Activated CD8-positive, alpha-beta memory T cell treated with anti-CD3 and anti-CD28 coated beads for 1 hour (primary cell): Measurements from ENCODE around the gene TP53I3.
"Not testable (repeated sequence)": the region's sequence is repeated elsewhere in the genome, so short reads cannot be mapped to it uniquely, and the experiment has no call there.

Experiments
- DNase-seq, 2 donors: peaks; one replicate each; pipeline ENCODE4 v3.0.0-alpha.2; 2020; ENCODE audit warnings: low read depth in 1 of 2; ENCODE audit errors: extremely low read depth in 1 of 2

Gene TP53I3

DNA sequence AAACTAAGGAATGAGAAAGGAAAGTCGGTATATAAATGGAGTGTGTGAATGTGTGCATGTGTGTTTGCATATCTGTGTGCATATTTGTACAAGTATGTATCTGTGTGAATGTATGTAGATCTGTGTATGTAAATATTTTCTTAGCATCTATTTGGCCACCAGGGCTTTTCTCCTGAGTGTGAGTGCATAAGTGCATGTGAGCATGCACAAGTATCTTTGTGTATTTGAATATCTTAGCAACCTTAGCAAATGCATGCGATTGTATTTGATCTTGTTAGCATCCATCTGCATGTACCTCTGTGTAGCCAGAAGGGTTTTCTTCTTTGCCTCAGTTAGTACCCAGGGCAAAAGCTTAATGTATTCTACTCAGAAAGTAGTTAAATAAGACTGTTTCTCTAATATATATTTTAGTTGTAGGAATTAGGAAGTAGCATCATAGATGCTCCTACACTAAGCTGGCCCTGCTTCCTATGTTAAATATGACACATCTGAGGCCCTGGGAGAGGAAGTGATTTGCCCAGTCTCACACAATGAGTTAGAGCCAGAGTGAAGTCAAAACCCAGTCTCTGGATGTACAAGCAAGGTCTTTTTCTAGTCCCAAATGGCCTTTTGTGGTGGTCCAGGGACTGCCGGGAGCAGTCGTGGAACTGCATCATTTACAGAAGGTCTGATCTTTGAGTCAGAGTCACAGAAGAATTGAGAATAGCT is 25.9 kb downstream of the TP53I3 start:
- DNase-seq, result no peak

DNA sequence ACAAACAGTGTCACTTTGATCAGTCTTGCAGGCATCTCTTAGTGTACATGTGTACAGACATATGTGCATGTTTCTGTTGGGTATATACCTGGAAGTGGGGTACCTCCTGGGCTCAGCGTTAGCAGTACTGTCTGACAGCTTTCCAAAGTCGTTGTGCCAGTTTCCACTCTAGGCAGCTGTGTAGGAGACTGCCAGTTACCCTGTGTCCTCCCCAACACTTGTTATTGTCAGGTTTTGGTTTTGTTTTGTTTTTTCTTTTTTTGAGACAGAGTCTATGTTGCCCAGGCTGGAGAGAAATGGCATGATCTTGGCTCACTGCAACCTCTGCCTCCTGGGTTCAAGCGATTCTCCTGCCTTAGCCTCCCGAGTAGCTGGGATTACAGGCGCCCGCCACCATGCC is 28.9 kb downstream of the TP53I3 start:
- no peak for DNase-seq

- DNase-seq, result no peak
Measured at GRCh38 chr2:24054366-24055010, 30.1 kb downstream of the TP53I3 start.

DNA sequence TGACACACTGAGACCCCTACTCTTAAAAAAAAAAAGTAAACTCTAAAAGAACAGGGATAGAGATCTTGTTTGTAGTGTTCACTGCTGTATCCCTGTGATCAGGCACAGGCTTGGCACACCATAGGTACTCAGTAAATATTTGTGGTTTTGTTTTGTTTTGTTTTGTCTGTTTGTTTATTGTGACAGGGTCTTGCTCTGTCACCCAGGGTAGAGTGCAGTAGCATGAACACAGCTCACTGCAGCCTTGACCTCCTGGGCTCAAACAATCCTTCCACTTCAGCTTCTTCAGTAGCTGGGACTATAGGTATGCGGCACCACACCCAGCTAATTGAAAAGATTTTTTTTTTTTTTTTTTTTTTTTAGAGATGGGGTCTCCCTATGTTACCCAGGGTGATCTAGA is 31.7 kb downstream of the TP53I3 start:
- no peak for DNase-seq

GRCh38 chr2:24051833-24052232 is 32.8 kb downstream of the TP53I3 start:
- DNase-seq, result no peak

DNA sequence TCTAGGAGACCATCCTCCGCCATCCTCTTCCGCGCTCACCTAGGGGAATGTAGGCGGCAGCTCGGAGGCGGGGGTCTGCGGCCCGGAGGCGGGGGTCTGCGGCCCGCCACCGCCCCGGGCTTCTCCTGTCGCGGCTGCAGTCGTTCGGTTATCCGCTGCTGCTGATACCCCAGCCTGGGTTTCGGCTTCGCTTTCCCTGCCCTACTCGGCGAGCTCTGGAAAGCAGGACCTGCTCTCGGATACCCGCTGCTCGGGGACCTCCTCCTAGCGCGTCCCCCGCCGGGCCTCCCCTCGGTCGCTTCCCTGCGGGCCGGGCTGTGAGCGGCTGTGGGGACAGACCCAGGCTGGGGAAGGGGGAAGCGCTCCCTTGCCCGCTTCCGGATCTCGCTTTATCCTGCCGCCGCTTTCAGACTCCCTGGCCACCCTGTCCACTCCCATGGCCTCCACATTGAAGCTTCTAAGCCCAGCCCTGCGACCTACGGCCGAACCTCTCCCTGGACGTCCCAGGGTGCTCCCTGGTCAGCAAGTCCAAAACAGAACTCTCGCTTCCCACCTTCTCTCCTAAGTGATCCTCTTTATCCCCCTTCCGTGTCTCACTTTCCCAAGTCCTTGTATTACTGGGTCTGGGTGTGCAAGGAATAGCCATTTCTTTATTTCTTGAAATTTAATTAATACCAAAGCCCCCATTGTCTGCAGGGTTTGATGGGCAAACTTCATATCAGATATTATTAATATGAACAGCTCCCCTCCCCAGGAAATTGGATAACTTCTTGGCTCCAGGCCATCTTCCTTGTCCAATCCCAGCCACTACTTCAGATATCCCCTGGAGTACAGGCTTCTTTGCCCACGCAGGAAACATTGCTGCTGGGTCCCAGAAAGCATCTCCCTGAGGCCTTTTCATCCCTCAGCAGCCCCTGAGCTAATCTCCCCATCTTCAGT is 34.3 kb downstream of the TP53I3 start:
- no peak for DNase-seq

- DNase-seq, result peak in 1 of 2 donors; percentile 36
Measured at GRCh38 chr2:24049485-24050021, 35.1 kb downstream of the TP53I3 start, which contains the start of gene FKBP1B. Gene FKBP1B (plus strand): TSS chr2:24049741. CDS start chr2:24049850, 109 bp downstream.

DNA sequence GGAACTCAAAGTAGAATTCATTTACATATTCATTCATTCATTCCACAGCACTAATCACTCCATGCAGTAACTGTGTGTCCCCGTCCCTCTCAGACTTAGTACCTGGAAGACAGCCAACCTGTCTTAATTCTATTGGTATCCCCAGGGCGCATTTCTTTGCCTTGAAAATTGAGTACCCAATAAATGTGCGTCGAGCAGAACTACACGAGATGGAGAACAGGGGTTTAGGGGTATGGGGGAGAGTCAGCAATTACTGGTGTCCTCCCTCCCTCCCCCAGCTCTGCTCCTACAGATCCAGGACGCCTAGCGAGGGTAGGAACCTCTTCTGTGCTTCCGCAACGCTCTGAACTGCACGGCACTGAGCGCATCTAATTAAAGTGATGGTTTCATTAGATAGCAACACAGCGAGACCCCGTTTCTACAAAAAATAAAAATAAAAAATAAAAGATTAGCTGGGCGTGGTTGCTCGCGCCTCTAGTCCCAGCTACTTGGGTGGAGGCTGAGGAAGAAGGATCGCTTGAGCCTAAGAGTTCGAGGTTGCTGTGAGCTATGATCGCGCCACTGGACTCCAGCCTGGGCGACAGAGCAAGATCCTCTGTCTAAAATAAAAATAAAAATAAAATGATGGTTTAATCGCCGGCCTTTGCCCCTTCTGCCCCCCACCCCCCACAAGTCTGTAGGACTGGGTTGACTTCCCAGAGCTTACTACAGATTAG is 35.7 kb downstream of the TP53I3 start:
- DNase-seq, result no peak

DNA sequence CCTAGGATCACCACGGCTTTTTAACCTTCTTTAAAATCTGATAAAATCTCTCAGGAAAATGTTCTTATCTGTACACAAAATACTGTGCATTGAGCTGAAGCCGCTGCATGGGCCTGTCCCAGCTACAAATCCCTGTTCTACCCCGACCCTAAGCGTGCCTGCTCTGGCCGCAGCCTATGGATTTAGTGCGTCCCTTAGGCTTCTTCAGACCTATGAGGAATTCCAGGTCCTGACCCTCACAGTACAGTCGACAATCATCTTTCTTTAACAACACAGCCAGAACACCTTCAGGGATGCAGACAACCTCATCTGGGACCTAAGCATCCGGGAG is 37.0 kb downstream of the TP53I3 start:
- no peak for DNase-seq

DNA sequence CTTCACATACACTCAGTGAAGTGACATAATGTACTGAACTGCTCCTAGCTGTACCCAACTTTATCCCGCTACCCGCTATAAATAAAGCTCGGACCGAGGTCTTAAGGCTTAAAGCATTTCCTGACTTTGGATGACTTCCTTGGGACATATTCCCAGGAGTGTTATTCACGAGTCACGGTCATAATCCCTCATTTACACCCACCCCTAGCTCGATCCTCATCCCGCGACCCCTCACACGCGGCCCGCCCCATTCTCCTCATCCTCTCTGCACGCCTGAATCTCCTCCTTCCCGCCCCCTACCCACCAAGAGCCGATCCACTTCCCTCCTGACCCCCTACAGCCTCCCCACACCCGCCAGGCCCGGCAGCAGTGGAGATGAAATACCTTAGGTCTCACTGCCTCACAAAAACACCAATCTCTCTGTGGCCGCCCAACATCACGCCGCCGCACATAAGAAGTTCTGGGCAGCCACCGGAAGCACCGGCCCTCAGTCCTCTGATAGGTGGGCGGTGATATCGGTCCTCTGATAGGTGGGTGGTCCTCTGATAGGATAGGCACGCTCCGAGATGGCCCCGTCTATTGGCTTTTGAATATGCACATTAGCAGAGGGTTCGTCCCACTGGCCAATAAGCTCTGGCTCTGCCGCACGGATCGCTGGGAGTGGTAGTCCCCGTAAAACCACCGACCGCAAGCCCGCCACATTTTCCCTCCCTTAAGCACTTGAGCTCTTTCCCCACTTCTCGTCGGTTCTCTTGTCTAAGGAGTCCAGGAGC is 37.5 kb downstream of the TP53I3 start, which contains the start of gene WDCP:
Gene WDCP, minus strand, starts transcription at position 462 of the 773 bp plus-strand sequence. CDS start 7,897 bp downstream, outside the sequence.
- peak; percentile 81 to 83 for DNase-seq

DNA sequence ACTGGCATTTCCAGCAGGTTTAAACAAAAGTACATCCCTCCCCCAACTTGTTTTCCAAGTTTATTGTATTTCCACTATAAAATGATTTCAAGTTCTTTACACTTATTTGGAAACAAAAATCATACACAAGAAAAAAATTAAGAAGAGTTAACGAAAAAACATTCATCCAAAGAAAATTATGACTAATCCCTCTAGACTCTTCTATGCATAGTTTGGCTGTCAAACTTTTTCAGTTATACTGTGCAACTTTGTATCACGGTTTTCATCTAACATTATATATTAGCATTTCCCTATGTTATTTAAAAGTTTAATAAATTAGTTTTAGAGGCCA is 38.1 kb downstream of the TP53I3 start:
- DNase-seq, result no peak

DNA sequence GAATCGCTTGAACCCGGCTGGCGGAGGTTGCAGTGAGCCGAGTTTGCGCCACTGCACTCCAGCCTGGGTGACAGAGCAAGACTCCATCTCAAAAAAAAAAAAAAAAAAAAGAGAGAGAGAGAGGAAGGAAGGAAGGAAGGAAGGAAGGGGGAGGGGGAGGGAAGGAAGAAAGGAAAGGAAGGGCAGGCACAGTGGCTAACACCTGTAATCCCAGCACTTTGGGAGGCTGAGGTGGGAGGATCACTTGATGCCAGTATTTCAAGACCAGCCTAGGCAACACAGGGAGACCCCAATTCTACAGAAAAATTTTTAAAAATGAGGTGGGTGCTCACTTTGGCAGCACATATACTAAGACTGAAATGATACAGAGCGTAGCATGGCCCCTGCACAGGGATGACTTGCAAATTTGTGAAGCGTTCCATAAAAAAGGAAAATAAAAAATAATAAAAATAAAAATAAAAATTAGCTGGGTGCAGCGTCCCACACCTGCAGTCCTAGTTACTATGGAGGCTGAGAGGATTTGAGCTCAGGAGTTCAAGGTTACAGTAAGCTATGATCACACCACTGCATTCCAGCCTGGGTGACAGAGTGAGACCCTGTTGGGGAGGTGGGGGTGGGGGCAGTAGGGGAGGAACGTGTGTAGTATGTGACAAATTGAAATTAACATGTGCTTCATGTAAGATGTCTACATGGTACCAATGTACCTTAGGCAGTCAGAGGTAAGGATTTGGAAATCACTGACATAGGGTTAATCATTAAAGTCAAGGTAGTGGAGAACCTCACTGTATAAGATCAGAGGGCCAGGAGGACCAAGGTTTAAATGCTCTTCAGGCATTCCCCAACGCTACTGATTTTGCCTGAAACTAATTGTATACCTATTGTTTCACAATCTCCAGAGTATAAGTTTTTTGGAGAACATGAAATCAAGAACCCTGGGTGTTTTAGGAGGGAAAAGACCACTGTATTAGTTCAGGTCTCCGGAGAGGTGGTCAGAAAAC is 38.8 kb downstream of the TP53I3 start:
- DNase-seq, result no peak

DNA sequence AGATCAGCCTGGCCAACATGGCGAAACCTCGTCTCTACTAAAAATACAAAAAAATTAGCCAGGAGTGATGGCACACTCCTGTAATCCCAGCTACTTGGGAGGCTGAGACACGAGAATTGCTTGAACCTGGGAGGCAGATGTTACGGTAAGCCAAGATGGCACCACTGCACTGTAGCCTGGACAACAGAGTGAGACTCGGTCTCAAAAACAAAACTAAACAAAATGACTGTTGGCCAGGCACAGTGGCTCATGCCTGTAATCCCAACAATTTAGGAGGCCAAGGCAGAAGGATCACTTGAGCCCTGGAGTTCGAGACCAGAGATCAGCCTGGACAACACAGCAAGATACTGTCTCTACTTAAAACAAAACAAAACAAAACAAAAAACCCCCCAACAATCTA is 41.5 kb downstream of the TP53I3 start:
- DNase-seq, result not testable (repeated sequence)

DNA sequence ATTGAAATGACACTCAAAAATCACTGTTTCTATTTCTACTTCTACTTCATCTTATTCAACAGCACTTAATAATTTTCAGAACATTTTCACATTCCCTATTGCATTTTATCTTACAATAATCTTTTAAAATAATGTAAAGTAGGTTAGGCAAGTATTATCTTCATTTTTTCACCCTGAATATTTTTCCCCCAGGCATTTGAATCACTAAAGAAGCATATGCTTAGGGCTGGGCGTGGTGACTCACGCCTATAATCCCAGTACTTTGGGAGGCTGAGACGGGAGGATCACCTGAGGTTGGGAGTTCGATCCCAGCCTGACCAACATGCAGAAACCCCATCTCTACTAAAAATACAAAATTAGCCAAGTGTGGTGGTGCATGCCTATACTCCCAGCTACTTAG is 44.1 kb downstream of the TP53I3 start:
- no peak for DNase-seq

DNA sequence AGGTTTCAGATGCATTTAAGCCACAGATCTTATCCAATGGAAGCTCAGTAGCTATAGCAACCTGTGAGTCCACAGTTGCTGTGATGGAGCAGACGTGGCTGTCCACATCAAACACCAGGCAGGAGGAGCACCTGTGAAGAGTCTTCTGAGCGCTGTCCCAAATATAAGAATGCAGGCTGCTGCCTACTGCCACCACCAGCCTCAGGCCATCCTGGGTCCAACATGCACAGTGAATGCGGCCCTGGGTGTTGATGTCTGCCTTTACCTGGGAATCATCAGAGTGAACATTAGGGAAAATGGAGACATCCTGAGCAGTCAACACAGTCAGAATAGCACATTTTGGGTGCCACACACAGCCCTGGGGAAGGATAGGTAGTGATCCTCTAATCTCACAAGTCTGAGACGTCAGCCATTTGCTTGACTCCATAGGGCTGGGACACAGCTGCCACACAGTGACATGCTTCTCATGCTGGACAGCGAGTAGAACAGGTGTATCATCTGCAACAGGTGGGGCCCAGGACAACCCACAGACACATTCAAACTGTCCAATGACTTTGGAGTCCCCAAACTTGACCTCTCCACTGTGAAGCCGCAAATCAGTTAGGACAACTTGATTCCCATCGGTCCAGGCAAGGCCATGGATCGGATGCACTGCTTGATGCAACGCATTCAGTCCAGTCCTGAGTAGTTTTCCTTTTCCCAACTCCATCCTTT is 45.7 kb downstream of the TP53I3 start:
- DNase-seq, result no peak
